A204.1 (cell line): ENCODE results near the gene EPB41L2.

ENCODE experiments used
- FAIRE-seq: peaks from 2 replicates; lab custom pipeline; 2012; peaks lifted over from hg19 to GRCh38; lab: Jason Lieb, UNC

Gene EPB41L2

DNA sequence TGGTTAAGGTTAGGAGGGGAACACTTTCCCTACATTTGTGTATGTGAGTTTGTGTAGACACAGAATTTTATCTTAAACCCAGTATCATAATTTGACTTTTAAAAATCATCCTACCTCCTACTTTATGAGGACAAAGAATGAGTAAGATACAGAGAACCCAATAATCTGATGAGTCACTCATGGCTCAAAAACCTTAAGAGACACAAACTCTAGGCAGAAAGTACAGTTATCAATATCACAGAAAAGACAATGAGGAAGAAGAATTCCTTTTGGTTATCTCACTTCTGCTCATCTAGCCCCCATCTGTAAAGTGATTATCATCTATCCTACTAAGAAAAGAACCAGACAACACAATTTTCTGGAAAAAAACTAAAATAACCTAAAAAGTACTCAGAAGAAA is 87.7 kb downstream of the EPB41L2 start:
- FAIRE-seq = no peak

- no peak for FAIRE-seq
These were observed 89.3 kb downstream of the EPB41L2 start for GRCh38 chr6:130973521-130974277.

- no peak for FAIRE-seq
These were observed 91.5 kb downstream of the EPB41L2 start for GRCh38 chr6:130971504-130971903.

- no peak for FAIRE-seq
These were observed 92.1 kb downstream of the EPB41L2 start for GRCh38 chr6:130970839-130971410.

DNA sequence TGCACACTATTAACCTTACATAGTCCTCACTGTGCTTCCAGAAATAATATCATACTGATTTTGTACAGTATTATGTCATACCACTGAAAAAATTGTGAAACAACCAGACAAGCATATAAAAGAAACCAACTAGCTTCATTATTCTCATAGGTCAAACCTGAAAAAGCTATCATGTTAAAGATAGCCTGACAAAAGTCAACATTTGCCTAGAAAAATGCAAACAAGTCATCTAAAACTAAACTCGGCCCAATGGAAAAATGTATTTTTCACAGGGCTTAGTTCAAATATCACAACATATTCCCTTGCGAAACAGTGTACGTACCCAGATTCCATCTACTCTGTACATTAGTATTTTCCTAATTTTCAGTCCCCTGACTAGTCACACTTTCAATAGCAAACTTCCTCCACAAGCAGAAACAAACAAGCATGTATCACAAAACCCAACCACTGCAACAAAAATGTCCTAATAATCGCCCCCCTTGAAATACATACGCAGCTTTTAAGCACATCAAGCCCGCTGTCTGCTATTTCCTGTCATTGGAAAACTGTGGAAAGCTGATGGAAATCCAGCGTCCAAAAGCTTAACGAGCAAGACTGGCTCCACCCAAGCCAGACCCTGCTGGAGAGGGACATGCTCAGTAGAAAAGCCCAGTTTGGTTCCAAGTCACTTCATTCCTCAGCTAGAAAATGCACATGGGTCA is 93.1 kb downstream of the EPB41L2 start:
- no peak for FAIRE-seq

DNA sequence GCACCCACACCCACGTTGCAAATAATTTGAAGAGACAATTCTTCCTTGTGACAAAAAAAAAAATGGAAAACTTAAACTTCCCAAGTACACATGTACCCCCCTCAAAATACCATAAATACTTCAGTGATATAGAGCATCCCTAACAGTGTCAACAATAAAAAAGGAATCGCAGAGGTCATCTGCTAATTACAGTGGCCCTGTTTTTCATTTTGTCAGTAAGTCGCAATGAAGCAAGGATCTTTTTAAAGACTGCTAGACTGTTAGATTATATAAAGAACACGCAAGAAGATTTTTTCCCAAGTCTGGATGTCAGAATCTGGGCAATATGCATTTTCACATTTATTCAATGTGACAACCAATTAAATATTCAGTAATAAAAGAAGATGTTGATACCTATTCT is 93.9 kb downstream of the EPB41L2 start:
- no peak for FAIRE-seq

DNA sequence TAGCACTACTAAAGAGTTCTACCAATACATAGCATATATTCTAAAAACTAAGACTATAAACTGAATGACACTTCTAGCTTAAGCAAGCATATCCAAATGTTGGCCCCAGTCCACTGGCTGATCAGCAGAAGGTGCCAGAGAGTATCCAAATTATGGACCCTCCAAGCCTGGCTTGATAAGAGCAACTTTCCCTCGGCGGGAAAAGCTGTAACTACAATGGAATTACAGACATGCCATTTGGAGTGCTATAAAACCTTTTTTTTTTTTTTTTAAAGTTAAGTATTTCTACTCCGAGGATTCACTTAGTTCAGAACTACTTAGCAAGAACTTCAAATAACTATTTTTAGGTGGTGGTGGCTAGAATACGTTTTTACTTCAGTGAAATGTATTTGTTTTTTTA is 94.6 kb downstream of the EPB41L2 start:
- no peak for FAIRE-seq

DNA sequence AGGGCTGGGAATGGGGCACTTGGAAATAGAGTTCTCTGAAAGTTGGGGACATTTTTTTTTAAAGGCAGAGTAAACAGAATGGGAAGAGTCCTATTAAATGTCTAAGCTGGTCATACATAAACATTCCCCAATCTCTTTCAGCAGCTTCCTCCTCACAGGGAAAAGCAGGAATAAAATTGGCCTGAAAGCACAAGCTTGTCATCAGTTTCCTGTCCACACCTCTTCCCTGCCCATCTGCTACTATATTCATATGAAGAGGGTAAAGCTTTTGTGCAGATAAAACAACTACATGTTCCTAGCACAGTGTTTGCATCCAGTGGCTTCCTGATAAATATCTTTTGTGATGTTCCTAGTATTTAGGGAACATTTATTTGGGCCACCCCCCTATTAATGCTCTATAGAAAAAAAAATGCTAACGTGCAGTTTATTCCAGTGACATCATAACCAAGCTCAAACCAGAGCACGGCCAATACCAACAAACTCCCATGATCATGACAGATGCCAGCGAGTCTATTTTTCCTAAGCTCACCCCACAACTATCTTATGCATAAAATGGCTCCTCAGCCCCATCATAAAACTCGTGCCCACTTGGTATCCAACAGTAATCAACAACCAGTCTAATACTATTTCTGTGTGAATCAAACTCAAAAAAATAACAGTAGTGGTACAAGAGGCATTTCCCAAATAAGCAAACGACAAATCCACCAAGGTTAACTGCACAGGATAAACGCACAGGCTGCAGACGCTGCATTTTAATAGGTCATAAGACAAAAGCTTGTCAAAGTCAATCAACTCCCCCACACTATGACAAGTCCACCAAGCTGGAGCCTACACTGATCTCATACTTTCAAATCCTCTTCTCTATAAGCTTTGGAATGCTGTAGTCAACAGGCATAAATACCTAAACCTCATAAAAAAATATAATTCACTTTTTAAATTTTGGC is 95.3 kb downstream of the EPB41L2 start:
- no peak for FAIRE-seq

DNA sequence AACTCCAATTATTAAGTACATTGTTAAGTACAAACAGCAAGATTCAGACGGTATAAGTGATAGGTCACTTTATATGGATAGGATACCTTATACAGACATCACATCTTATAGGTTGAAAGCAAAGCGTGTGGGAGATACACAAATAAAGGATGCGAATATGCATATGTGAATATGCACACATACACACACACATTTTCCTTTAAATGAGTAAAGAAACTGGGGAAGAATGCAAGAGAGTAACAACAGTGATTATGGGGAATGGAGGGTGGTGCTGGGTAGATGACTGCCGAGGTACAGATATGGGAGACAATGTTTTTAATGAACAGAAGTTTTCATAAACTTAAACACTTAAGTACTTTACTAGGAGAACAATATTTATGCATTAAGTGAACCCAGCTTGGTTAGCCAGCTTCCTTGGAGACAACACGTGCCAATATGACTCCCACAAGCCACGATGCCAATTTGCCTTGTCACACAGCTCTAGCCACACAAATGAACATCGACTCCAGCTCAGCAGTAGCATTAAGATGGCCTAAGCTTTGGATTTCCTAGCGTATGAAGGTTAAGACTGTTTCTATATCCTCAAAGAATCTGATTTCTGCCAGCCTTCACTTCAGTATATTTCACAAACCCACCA is 96.6 kb downstream of the EPB41L2 start:
- no peak for FAIRE-seq

DNA sequence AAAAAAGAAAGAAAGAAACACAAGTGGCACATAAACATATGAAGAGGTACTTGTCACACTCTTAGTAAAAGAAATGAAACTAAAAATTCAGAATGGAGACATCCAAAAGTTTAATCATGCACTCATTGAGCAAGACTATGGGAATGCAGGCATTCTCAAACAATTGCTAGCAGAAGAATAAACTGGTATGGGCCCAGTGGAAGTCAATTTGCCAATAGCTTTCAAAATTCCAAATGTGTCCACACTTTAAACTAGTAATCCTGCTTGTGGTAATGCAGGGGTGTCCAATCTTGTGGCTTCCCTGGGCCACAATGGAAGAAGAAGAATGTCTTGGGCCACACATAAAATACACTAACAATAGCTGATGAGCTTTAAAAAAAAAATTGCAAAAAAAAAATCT is 97.4 kb downstream of the EPB41L2 start:
- no peak for FAIRE-seq

- no peak for FAIRE-seq
These were observed 98.0 kb downstream of the EPB41L2 start for GRCh38 chr6:130964808-130965604.

DNA sequence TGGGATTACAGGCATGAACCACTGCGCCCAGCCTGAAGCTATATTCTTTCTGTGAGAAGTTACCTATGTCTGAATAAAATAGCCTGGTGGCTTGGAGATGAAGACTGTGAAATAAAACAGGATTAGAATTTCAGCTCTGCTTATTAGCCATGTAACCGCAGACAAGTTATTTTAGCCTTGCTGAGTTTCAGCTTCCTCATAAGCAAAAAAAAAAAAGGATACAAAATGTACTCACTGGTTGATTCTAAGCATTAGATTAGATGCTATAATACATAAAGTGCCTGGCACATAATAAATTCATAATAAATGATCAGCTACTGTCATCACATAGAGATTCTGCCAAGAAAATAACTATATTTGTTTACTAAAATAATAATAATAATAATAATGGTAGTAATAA is 98.8 kb downstream of the EPB41L2 start:
- no peak for FAIRE-seq

GRCh38 chr6:130962966-130963365 is 100.1 kb downstream of the EPB41L2 start:
- no peak for FAIRE-seq

DNA sequence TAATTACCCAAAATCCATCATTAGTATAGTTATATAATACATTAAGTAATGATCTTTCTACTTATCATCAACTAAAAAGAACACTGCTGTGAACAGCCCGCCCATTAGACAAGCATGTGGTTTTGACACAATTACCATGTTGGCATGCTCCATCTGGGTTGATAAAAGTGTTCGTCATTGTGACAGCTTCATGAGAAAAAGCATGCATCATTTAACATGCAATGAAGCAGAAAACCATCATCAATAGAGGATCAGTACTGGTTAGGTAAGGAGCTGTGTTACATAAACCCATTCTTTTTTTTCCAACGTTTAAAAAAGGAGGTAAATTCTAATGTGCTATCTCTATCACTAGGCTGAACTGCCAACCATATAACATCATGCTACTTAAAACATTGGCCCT is 101.9 kb downstream of the EPB41L2 start:
- FAIRE-seq = no peak

- FAIRE-seq = no peak
These were observed 103.1 kb downstream of the EPB41L2 start for GRCh38 chr6:130959951-130960350.

DNA sequence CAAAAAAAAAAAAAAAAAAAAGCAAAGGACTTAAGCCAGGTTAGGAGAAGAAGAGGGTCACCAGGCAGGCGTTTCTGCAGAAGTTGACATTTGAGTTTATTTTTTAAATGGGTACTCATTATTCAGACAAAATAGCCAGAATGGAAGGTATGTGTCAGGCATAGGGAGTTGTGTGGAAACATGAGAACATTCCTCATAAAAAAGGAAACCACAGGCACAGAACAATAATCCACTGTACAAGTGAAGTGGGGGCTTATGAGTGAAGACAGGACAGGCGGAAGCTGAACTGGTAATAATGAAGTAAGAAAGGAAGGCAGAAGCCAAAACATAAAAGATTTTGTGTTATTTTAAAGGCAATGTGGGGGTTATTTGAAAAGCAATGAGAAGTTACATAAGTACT is 104.6 kb downstream of the EPB41L2 start:
- FAIRE-seq = no peak

GRCh38 chr6:130955755-130956154 is 107.3 kb downstream of the EPB41L2 start:
- no peak for FAIRE-seq

- FAIRE-seq = no peak
These were observed 113.5 kb downstream of the EPB41L2 start for GRCh38 chr6:130949553-130949952.

DNA sequence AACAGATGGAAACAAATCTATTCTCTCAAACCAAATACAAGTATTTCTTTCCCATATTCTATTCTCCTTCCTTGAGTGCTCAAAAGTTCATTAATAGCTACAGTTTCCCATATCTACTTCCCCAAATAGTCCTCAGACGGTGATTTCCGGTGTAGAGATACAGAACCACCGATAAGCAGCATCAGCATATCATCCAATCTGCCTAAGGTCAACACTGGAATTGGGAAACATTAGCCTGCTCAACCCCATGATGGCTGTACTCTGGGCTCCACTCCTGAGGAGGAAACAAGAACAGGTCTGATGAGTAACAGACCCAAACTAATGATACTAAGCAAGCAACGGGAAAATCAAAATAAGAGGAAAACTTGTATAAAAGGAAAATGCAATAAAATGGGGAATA is 115.6 kb downstream of the EPB41L2 start:
- FAIRE-seq = no peak

DNA sequence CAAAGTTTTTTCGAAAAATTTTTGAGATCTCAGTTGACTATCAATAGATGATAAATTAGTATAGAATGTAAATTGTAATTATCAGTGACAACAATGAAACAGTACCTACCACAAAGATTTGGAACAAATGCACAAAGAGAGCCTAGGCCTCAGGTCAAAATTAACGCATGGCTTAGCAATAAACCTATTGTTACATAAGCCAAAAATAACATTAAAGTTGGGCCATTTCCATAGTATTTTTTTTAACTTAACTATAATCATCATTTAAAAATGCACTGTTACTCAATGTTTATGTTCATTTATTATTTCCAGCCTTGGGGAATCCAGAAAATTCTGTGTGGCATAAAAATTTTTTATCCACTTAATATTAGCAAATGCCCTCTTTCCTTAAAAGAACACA is 117.0 kb downstream of the EPB41L2 start:
- FAIRE-seq = no peak

- no peak for FAIRE-seq
These were observed 117.6 kb downstream of the EPB41L2 start for GRCh38 chr6:130945401-130945919.
